COLO668 (cell line): ENCODE measurements around the gene TIGD4.

Experiments
- DNase-seq: peaks from one replicate; lab custom pipeline; 2025; ENCODE audit not compliant: unreplicated experiment; lab: John Stamatoyannopoulos, UW

The TIGD4 gene

DNA sequence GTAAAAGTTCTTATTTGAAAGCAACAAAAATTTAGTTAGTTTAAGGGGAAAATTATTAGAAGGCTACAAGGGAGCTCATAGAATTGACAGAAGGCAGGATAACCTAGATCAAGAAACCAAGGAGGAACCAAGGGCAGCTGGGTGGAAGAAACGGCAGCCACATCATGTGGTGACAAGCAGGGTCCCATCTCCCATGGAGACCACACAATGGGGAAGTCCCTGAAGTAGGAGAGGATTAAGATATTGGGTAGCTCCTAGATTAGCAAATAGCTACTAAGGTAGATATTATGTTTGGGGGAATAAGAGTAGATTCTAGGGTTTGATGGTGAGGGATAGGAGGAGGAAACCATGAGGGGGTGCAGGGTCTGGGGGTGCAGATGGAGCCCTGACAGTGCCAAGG lies 51.7 kb downstream of the TIGD4 start:
- no peak for DNase-seq

DNA sequence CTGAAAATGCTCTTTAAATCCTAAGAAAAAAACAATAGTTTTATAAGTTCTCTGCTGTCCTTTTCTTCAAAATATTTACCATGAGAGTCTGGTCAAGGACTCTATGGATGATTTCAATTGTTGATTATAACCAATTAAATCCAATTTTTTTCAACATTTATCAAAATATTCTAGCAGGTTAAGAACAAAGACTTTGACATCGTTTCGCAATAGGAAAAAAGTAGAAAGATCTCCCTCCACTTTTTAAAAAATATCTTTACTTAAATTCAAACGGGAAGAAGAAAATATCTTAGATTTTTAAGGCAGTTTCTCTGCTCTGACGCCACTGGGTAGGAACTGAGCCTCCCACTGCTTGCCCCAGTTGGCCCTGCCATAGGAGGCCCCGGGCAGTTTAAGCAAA lies 55.0 kb downstream of the TIGD4 start:
- no peak for DNase-seq

DNA sequence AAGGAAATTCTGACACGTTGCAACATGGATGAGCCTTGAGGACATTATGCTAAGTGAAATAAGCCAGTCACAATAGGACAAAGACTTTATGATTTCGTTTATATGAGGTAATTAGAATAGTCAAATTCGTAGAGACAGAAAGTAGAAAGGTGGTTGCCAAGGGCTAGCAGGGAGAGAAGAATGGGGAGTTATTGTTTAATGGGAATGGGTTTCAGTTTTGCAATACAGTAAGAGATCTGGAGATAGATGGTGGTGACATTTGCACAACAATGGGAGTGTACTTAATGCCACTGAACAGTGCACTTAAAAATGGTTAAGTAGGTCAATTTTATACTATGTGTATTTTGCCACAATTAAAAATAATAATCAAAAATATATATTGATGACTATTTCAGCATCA lies 56.3 kb downstream of the TIGD4 start:
- no peak for DNase-seq

DNA sequence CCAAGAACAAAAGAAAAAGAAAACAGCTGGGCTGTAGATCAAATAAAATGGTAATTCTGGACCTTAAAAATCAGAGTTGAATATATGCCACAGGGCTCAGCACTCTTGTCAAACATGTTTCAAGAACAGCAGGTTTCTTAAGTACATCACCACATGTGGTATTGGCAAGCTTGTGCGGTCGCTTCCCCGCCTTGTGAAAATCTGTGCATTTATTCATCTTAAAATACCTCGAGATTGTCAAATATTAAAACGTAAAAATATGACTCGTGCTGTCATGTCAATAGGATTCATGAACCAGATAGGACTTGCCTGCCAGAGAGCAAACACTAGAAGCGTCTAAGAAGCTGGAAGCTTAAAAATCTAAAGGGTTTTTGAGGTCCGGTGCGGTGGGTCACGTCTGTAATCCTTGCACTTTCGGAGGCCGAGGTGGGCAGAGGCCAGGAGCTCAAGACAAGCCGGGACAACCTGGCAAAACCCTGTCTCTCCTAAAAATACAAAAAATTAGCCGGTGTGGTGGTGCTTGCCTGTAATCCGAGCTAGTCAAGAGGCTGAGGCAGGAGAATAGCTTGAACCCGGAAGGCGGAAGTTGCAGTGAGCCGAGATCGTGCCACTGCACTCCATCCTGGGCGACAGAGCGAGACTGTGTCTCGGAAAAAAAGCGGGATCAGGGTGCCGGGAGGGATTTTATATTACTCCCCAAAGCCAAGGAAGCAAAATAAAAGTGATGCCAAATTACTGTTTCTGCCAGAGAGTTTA lies 59.6 kb downstream of the TIGD4 start:
- no peak for DNase-seq
